Endodermal cell (in vitro differentiated cells): ENCODE results near the gene TSTD1. TPM values are rescaled to one million over a fixed set of nuclear protein-coding genes. Genes with fewer than 3 reads are reported as not detected.
"Not testable (repeated sequence)": the region's sequence is repeated elsewhere in the genome, so short reads cannot be mapped to it uniquely, and the experiment has no call there.

Source experiments
- DNase-seq: peaks from one replicate; pipeline ENCODE4 v3.0.0-alpha.2; 2017
- H3K27ac ChIP-seq: 2 replicates; pipeline ENCODE4 v1.5.1; 2013; ENCODE audit warnings: mild to moderate bottlenecking, low read depth, low read length, moderate library complexity
- H3K27me3 ChIP-seq: 2 replicates; pipeline ENCODE4 v1.6.1; 2013; ENCODE audit warnings: mild to moderate bottlenecking, low read length, moderate library complexity; ENCODE audit not compliant: insufficient read depth, control insufficient read depth, poor library complexity, severe bottlenecking
- H3K36me3 ChIP-seq: 2 replicates; pipeline ENCODE4 v1.7.0; 2013; ENCODE audit warnings: mild to moderate bottlenecking, low read length, moderate library complexity; ENCODE audit not compliant: control insufficient read depth, insufficient read depth
- H3K4me1 ChIP-seq: one replicate; pipeline ENCODE4 v1.7.0; 2013; ENCODE audit warnings: low read length; ENCODE audit not compliant: control insufficient read depth, insufficient read depth
- H3K4me3 ChIP-seq: 2 replicates; pipeline ENCODE4 v1.5.1; 2013; ENCODE audit warnings: mild to moderate bottlenecking, low read length, moderate library complexity
- H3K9ac ChIP-seq: 2 replicates; pipeline ENCODE4 v1.6.1; 2013; ENCODE audit warnings: mild to moderate bottlenecking, low read length, moderate library complexity; ENCODE audit not compliant: poor library complexity, severe bottlenecking; ENCODE audit errors: extremely low read depth
- H3K9me3 ChIP-seq: 2 replicates; pipeline ENCODE4 v1.6.1; 2013; ENCODE audit warnings: mild to moderate bottlenecking, low read length, moderate library complexity; ENCODE audit not compliant: control insufficient read depth
- H3K27ac Mint-ChIP-seq: 2 replicates; pipeline ENCODE4 v1.8.0; 2020; ENCODE audit warnings: mixed read lengths
- H3K27me3 Mint-ChIP-seq: 2 replicates; pipeline ENCODE4 v1.8.0; 2021; ENCODE audit warnings: mild to moderate bottlenecking, mixed read lengths; ENCODE audit not compliant: insufficient read depth
- H3K36me3 Mint-ChIP-seq: 2 replicates; pipeline ENCODE4 v1.8.0; 2020; ENCODE audit warnings: low read depth, mixed read lengths
- H3K4me1 Mint-ChIP-seq: 2 replicates; pipeline ENCODE4 v1.8.0; 2020; ENCODE audit warnings: mixed read lengths
- H3K4me3 Mint-ChIP-seq: 2 replicates; pipeline ENCODE4 v1.8.0; 2020; ENCODE audit warnings: mild to moderate bottlenecking, moderate library complexity, mixed read lengths
- H3K9me3 Mint-ChIP-seq: 2 replicates; pipeline ENCODE4 v1.8.0; 2020; ENCODE audit warnings: mild to moderate bottlenecking, mixed read lengths
- WGBS, 2 experiments: methylation state at CpG; one replicate each; pipeline versions ENCODE4 v1.1.5 to v1.1.7; 2013; ENCODE audit warnings: missing lambda C conversion rate in 2 of 2, mixed read lengths in 1 of 2; ENCODE audit not compliant: insufficient coverage in 1 of 2, insufficient read length in 1 of 2; 5-methylcytosine and 5-hydroxymethylcytosine counted together
- total RNA-seq, 2 donors: library from RNA; stranded (reverse); fragmentation: NEBNext Ultra II Directional in 1 of 2; extraction: Animal tissue kit (Norgen Biotek cat#: 25700) in 1 of 2; gene quantifications; 2 replicates in 1 of 2; 3 replicates in 1 of 2; pipeline ENCODE4 v1.2.1, GENCODE V29; 2021
- TF ChIP-seq, protein P1 (sequence below): fragments of 200-600 bp; sonication (generic); conservative IDR thresholded peaks from 2 replicates; pipeline ENCODE4 v1.5.0; 2021; ENCODE audit warnings: antibody characterized with exemption, mild to moderate bottlenecking

TSTD1 gene
- total RNA-seq, 2 donors from 2014 or later: 59.1 to 76.4 TPM

DNA sequence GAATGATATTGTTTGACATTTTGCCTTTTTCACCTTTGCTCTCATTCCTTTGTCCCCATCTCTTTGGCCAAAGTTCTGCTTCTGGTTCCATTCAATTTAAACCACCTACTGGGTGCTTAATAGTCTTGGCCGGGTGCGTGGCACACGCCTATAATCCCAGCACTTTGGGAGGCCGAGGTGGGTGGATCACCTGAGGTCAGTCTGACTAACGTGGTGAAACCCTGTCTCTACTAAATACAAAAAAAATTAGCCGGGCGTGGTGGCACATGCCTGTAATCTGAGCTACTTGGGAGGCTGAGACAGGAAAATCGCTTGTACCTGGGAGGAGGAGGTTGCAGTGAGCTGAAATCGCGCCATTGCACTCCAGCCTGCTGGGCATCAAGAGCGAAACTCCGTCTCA, 16.3 kb downstream of the TSTD1 start:
- H3K4me3 ChIP-seq, H3K27me3 Mint-ChIP-seq, H3K36me3 ChIP-seq, H3K27ac ChIP-seq, H3K27me3 ChIP-seq, DNase-seq, H3K36me3 Mint-ChIP-seq, H3K9me3 Mint-ChIP-seq, H3K9me3 ChIP-seq, H3K9ac ChIP-seq, H3K4me1 ChIP-seq: not testable (repeated sequence)
- H3K4me3 Mint-ChIP-seq: peak overlapping the region; percentile 99
- 90% methylated on average over 7 to 12 of the region's 12 CpGs for whole genome bisulfite sequencing, 2 experiments
- peaks cover 31% of the 10 kb centered on the region for H3K4me1 Mint-ChIP-seq
- H3K27ac Mint-ChIP-seq: peak overlapping the region; percentile 100

DNA sequence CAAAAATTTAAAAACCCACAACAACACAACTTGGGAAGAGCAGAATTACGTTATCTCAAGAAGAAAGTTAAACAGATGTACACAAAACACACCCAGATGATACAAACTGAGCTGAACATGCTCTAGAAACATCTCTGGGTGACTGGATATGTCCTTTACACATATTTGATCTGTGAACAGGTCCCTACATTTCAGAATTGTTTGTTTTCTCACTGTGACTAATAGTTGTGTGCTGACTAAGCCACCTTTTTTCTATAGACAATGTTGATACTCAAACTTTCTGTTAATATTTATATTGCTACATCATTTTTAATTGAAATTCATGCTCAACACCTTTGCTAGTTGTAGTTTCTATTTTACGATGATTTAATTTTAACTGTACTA, 16.8 kb downstream of the TSTD1 start:
- Histone ChIP-seq H3K27ac (no peak overlapping the region), H3K4me3 (peak overlapping the region; percentile 98), H3K27me3 (no peaks in the 10 kb centered on the region), H3K4me1 (peaks cover 7% of the 10 kb centered on the region), H3K36me3 (no peaks in the 10 kb centered on the region), H3K9me3 (no peaks in the 10 kb centered on the region), H3K9ac (peak overlapping the region; percentile 64)
- 91 to 100% methylated on average over 2 of the region's 2 CpGs for WGBS, 2 experiments
- peaks cover 1% of the 10 kb centered on the region for H3K9me3 Mint-ChIP-seq
- TF ChIP-seq, protein P1, sequence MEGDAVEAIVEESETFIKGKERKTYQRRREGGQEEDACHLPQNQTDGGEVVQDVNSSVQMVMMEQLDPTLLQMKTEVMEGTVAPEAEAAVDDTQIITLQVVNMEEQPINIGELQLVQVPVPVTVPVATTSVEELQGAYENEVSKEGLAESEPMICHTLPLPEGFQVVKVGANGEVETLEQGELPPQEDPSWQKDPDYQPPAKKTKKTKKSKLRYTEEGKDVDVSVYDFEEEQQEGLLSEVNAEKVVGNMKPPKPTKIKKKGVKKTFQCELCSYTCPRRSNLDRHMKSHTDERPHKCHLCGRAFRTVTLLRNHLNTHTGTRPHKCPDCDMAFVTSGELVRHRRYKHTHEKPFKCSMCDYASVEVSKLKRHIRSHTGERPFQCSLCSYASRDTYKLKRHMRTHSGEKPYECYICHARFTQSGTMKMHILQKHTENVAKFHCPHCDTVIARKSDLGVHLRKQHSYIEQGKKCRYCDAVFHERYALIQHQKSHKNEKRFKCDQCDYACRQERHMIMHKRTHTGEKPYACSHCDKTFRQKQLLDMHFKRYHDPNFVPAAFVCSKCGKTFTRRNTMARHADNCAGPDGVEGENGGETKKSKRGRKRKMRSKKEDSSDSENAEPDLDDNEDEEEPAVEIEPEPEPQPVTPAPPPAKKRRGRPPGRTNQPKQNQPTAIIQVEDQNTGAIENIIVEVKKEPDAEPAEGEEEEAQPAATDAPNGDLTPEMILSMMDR: no peak
- DNase-seq: no peak
- peak overlapping the region; percentile 99 for H3K4me3 Mint-ChIP-seq
- peaks cover under 1% of the 10 kb centered on the region for H3K36me3 Mint-ChIP-seq
- no peaks in the 10 kb centered on the region for H3K27me3 Mint-ChIP-seq
- peaks cover 35% of the 10 kb centered on the region for H3K4me1 Mint-ChIP-seq
- peak overlapping the region; percentile 100 for H3K27ac Mint-ChIP-seq

DNA sequence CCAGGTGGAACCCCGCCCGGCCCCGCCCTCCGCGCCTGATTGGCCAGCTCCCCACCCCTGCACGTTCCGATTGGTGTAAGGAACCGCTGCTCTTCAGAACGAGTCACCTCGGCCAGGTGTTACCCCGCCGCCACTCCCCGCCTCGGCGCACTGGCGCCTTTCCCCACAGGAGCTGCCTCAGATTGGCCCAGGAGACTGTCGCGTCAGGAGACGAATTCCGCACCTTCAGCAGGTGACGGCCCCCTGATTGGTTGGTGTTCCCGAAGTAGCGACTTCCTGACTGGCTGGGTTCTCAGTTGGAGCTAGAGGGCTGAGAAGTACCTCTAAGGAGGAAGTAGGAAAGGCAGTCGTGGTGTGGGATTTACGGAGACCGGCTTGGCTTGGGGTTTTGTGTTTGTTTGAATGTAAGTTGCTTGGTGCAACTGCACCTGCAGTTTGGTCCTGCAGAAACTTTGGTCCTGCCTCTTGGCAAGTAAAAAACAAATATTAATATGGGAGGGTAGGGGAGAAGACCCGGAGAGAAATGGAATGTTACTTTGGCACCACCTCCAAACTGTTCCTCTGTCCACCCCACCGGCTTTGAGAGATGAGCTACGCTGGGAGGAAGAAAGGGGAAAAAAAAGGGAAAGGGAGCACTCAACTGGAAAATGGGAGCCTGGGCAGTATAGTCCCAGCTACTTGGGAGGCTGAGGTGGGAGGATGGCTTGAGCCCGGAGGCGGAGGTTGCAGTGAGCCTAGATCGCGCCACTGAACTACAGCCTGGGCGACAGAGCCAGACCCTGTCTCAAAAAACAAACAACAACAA, 17.4 kb downstream of the TSTD1 start:
- Mint-ChIP-seq H3K9me3 (no peaks in the 10 kb centered on the region), H3K4me3 (peak overlapping the region; percentile 99), H3K4me1 (peaks cover 40% of the 10 kb centered on the region), H3K36me3 (peaks cover 5% of the 10 kb centered on the region), H3K27me3 (no peaks in the 10 kb centered on the region), H3K27ac (peak overlapping the region; percentile 100)
- no peaks in the 10 kb centered on the region for H3K9me3 ChIP-seq
- peak overlapping the region; percentile 98 for H3K4me3 ChIP-seq
- H3K9ac ChIP-seq: peak overlapping the region; percentile 96
- H3K27ac ChIP-seq: no peak overlapping the region
- peak; percentile 100 for DNase-seq
- H3K27me3 ChIP-seq: no peaks in the 10 kb centered on the region
- peaks cover 7% of the 10 kb centered on the region for H3K4me1 ChIP-seq
- whole genome bisulfite sequencing, 2 experiments: 5 to 15% methylated on average over 6 to 34 of the region's 34 CpGs
- H3K36me3 ChIP-seq: no peaks in the 10 kb centered on the region
- TF ChIP-seq, protein P1: no peak
